COLO668 (cell line): ENCODE measurements around the gene SLC50A1.
"Not testable (repeated sequence)": the region's sequence is repeated elsewhere in the genome, so short reads cannot be mapped to it uniquely, and the experiment has no call there.

Experiments used
- DNase-seq: peaks from one replicate; lab custom pipeline; 2025; ENCODE audit not compliant: unreplicated experiment; lab: John Stamatoyannopoulos, UW

The SLC50A1 gene

DNA sequence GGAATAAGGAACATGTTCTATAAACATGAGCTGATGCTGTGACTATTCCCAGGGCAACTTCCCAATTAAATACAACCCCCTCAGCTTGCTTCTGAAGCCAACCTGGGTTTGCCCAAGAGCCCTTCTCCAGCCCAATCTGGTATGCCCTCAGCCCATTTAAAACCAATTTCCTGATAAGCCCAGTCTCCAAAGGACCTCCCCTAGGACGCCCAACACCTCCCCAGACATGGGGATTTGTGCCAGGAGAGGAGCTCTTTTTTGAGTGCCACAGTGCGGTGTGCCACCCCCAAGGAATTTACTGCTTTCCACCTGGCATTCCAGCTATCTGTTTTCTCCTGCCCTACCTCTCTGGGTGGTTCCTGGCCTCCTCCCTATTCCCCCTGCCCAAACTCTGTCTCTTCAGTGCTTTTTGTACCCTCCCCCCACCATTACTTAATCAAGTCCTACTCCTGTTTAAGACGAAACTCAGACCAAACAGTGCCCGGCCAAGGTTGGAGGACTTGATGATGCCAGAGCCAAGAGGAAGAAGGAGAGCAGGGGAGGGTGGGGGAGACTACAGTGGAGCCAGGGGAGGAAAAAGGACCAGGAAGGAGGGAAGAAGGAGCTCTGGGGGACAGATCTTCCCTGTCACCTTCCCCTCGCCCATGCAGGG is 19.4 kb upstream of the SLC50A1 start:
- no peak for DNase-seq

DNA sequence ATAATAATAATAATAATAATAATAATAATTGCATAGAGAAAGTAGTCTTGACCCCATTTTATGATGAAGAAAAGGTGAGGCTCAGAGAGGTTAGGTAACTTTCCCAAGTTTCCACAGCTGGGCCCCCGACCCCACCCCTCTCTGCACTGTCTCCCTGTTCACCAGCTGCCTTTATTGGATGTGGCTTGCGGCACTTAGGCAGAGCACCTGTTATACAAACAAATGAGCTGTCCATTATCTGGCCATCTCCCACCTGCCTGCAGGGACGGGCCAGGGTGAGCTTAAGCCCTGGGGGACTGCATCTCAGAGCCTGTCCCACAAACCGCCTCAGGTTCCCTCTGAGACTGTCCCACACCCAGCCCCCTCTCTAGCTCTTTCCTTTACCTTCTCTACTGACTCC is 18.0 kb upstream of the SLC50A1 start:
- DNase-seq: peak; percentile 83

DNA sequence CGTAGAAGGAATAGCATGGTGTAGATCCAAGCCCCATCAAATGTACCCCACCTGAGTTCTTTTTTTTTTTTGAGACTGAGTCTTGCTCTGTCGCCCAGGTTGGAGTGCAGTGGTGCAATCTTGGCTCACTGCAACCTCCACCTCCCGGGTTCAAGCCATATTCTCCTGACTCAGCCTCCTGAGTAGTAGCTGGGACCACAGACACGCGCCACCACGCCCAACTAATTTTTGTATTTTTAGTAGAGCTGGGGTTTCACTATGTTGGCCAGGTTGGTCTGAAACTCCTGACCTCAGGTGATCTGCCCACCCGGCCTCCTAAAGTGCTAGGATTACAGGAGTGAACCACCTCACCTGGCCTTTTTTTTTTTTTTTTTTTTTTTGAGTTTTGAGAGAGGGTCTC is 17.6 kb upstream of the SLC50A1 start:
- not testable (repeated sequence) for DNase-seq

DNA sequence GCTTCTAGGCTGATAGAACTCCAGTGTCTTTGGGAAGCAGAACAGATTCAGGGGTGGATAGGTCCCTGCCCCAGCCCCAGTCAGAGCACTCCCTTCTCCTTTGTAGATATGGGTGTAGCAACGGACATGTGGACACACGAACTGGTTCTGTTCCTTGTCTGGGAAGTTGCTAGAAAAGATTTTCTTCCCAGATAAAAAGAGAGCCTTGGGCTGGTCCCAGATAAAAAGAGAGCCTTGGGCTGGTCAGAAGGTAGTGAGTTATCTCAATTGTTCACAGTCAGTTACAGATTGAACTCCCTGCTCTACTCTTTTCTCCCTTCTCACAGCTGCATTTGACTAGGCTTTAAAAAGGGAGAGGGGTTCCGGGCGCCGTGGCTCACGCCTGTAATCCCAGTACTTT is 15.4 kb upstream of the SLC50A1 start:
- DNase-seq: no peak

DNA sequence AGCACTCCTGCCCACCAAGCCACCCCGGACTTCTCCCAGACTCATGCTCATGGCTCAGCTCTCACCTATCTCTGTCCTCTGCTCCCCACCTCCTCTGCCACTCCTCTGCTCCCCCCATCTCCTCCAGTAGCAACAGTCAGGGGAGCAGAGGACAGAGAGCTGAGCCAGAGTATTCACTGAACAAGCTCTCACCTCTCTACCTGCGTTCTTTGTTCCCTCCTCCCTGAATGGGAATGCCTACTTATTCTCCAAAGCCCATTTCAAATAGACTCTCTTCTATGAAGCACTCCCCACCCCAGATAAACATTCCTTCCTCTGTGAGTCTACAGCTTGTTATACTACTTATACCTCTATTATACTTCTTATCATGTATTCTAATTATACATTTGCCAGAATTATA is 14.4 kb upstream of the SLC50A1 start:
- DNase-seq: no peak

DNA sequence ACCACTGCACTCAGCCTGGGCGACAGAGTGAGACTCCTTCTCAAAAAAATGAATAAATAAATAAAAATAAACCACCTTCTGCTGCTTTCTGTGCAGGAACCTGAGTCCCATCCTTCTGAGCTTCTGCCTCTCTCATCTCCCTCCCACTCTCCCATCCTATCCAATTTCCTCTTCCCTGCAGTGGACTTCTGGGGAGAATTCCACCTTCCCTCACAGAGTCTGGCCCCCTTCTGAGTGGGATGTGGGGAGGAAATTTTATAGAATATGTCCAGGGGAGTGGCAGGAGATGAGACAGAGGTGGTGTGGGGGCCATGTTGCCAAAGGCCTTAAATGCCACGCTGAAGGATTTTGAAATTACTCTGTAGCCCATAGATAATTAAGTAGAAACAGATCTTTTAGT is 13.3 kb upstream of the SLC50A1 start:
- DNase-seq: no peak

DNA sequence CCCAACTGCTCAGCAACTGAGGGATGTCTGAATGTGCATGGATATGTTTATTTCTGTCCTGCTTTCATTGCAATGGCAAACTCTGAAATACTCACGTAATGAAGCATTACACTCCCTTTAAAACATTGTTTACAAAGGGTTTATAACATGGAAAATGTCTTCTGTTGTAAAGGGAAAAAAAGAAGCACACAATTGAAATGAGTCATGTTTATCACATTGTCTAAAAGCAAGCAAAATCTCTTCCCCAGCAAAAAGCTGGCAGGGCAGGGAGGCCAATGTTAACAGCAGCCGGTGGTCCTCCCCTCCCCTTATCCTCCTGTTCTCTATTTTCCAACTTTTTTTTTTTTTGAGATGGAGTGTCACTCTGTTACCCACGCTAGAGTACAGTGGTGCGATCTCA is 11.9 kb upstream of the SLC50A1 start:
- no peak for DNase-seq

DNA sequence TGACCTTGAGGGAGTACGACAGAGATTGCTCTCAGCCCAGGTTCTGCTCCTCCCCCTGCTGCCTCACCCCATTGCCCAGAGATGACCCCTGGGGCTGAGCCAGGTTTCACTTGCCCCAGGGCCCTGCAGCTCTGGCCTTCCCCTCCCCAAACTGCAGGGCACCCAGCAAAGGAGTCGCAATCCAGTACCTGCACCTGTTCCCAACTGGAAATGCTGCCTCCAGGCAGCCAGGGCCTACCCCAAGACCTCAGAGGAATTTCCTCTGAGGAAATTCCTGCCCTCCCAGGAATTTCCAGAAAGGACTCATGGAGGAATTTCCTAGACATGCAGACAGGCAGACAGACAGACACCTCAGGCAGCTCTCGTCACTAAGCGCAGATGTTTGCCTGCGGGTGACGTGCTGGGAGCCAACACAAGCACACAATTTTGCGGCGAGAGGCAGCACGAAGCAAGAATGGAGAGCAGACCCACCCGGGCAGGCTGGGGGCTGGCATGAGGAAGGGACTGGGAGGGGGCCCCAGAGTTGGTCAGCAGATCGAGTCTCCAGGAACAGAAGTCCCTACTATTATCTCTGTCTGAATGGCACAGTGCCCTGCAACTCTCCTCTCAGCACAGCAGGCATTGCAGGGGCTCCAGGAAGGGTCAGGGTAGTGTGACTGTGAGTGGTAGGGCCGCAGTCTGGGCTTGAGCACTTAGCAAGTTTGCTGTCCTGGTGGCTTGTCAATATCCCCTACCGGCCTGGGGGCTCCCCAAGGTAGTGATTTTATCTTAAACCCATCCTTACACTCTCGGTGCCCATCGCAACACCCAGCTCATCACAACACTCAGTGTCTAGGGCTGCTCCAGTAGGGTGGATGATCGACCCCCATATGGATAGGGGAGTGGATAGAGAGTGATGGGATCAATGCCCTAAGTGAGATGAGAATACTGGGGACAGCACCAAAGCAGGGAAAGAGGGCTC is 10.9 kb upstream of the SLC50A1 start:
- no peak for DNase-seq

DNA sequence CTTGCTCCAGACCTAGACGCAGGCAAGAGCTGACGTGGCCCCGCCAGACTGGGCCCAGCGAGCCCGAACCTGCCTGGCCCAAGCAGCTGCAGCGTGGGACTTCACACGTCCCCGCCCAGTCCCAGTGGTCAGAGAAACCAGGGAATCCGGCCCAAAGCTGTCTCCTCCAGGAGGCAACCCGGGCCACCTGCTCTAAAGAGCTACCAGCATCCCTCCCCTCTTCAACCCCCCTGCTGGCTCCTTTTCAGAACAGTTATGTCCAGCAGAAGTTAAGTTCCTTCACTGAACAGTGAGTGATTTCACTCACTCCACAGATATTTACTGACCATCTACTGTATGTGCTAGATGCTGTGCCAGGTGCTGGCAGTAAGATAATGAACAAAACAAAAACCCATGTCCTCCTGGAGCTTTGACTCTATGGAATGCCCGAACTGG is 10.1 kb upstream of the SLC50A1 start:
- peak; percentile 56 for DNase-seq

DNA sequence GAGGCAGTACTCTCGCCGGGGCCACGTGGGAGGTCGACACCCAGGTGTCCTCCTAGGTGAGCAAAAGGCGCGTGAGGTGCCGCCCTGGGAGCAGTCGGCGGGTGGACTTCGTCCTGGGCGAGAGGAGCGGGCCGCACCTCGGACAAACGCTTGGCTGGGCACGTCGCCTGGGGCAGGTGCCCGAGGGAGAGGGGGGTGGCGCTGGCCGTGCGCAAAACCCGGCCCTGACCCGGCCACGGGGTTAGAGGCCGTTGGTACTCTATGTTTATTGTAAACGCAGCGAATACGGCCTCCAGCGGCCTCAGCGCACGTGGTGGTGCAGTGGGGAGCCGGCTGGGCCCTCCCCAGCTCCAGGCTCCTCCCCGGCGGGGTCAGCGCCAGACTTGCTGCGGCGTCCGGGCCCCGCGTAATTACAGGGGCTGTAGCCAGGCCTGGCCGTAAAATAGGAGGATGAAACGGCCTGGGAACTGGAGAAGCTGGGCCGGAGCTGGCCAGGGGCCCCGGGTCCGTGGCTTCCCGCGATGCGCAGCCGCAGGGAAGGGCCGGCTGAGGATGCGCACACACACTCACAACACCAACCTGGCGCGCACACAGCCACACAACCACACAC is 9.6 kb upstream of the SLC50A1 start:
- peak; percentile 93 for DNase-seq

DNA sequence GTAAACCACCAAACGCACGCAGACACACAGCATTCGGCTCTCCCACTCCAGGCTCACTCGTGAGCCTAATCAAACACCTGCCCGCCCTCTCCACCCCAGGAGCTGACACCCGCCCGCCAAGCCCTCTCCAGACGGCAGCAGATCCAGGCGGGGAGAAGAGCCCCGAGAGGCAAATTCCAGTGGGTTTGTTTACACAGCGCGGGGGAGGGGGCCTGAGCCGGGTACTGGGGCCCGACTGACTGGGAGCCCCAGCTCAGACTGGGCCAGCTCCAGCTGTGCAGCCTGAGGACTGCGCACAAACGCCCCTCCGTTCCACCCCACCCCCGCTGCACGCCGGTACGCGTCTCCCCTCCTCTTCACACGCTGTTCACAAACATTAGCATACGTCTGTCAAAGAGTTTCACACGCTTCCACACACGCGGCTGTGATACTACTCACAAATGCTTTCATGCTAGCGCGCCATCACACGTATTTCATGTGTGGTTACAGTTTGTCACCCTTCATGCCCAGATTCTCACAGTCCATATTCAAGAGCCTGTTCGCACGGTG is 9.0 kb upstream of the SLC50A1 start:
- DNase-seq: peak; percentile 94

DNA sequence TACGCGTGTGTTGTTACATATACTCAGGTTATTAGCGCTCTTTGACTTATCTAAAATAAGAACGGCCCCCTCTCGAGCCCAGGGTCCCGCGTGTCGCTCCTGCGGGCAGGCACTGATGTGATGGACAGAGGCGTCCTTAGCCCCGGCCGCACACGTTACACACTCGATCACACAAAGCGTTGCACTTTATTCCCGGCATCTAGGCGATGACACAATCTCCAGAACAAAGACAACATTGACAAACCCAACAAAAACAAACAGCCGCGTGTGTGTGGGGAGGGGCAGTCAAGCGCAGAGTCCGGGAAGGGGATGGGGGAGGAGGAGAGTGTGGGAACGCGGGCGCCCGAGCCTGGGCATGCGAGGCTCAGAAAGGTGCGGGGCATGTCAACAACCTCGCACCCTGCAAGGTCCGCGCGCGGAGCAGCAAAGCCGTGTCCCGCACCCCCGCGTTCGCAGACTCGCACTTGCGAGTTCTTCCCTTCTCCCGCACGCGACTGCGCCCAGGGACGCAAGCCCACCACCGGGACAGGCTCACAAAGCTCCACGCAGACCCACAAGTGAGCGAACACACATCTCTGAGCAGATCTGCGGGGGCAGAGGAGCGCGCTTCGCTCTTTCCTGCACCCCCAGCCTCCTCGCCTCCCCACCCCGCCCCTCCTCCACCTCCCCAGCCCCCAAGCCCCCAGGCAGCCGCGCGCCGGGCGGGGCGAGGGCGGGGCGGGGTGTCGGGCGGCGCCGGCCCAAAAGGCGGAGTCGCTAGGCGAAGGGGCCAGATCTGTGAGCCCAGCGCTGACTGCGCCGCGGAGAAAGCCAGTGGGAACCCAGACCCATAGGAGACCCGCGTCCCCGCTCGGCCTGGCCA is 8.3 kb upstream of the SLC50A1 start, which contains the start of gene EFNA1:
Gene EFNA1 (plus strand): TSS at position 772 of the 862 bp plus-strand sequence. CDS start 102 bp downstream, outside the sequence.
- DNase-seq: peak; percentile 90

DNA sequence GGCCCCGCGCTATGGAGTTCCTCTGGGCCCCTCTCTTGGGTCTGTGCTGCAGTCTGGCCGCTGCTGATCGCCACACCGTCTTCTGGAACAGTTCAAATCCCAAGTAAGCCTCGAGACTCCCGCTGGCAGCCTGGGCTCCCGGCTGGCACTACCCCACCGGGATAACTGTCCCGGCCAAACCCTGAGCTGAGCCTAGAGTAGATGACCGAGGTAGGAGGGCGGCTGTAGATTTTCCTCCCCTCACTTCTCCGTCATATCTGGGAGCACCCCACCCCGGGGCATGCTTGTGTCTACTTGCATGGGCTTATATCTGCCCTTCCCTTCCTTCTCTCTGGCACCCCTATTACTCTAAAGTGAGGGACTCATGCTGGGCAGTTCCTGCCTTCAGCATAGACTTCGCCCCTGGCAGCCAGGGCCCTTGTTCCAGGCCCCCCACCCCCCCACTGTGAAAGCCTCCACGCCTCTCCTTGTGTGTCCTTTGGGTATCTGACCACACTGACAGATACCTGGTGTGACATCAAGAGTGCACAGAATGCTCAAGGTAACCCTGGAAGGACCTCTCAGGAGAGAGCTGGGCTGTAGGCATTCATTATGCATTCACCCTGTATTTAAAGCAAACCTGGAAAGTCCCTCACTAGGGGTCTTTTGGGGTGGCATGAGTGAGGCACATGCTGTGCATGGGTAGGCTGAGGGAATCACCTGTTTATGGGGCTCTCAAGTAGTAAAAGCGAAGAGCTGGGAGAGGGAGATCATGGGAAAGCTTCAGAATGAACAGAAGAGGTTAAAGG is 7.5 kb upstream of the SLC50A1 start:
- peak; percentile 45 for DNase-seq

DNA sequence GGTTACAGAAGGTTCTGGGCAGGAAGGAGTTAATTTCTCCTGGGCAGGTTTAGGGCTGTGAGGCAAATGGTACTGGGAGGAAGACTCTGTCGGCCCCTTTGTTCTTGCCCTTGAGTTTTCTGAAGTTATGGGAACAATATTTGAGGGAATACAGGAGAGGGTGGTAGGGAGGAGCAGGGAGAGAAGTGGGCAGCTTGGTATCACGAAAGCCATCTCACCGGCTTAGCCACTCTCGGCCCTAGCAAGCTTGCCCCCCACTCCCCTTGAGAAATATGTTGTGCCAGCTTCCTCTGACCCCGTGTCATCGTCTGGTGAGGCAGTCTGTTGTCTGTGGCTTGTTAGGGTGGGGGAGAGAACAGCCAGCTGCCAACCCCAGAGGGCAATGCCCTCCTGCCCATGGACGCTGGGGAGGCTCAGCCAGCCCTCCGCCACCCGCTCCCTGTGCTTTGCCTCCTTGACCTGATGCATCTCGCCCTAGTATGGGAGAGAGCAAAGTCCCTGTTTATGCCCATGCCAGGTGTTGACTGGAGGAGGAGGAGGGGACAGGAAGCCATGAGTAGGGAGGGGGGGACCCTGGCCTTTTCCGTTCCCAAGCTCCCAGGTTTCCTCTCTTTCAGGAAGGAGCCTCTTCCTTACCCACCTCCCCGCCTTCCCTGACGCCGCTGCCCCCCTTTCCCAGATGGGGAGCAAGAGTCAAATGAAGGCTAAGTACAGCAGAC is 6.7 kb upstream of the SLC50A1 start:
- peak; percentile 82 for DNase-seq

DNA sequence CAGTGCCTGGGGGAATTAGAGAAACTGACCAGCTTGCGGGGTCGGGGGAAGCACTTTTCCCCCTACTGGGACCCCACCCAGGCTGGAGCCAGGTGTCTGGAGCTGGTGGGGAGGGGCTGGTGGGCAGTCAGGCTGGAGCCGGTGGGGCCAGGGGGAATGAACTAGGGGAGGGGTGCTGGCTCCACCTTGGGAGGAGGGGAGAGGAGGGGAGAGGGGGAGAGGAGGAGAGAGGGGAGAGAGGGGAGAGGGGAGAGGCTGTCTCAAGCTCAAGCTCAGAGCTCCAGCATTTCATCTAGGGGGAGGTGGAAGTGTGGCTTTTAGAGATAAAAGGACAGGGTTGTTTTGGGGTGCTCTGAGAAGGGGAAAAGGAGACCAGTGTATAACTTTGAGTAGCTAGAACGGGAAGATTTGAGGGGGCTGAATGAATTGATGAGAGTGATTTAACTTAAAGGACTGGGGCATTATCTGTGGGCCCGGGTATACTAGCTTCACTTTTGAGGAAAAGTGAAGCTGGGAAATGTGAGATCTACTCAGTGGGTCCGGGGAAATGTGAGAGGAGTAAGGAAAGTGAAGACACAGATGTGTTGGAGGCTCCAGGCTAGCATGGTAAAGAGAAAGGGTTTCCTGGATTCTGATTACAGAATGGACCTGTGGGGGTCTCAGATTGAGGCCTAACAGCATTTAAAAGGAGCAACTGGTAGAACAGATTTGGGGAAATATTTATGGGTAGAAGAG is 5.2 kb upstream of the SLC50A1 start:
- no peak for DNase-seq

DNA sequence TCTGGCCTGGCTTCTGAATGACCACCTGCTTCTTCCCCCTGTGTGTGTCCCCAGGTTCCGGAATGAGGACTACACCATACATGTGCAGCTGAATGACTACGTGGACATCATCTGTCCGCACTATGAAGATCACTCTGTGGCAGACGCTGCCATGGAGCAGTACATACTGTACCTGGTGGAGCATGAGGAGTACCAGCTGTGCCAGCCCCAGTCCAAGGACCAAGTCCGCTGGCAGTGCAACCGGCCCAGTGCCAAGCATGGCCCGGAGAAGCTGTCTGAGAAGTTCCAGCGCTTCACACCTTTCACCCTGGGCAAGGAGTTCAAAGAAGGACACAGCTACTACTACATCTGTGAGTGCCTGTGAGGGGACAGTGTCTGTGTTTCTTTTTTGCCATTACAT is 4.4 kb upstream of the SLC50A1 start:
- DNase-seq: no peak

DNA sequence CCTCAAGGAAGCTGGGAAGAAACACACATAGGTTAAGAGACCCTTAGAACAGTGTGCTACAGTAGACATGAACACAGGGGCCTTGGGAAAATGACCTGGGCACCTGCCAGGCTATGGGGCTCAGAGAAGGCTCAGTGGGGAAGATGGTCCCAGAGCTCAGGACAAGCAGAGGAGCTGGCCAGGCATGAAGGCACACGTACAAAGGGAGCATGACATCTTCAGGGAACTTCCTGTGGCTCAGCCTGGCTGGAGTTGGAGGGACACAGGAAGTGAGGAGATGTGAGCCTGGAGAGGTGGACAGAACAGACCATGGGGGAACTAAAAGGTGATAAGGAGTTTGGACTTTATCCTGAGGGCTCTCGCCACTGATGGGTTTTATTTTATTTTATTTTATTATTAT is 3.8 kb upstream of the SLC50A1 start:
- DNase-seq: no peak

DNA sequence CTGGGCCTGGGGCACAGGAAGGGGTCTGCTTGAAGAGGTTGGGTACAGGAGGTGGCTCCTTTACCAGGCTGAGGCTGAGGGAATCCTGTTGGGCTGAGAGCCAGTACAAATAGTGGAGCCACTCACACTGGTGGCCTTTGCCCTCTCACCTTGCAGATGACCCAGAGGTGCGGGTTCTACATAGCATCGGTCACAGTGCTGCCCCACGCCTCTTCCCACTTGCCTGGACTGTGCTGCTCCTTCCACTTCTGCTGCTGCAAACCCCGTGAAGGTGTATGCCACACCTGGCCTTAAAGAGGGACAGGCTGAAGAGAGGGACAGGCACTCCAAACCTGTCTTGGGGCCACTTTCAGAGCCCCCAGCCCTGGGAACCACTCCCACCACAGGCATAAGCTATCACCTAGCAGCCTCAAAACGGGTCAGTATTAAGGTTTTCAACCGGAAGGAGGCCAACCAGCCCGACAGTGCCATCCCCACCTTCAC is 1.8 kb upstream of the SLC50A1 start:
- no peak for DNase-seq
